ENCODE measurements around the gene CMIP. TPM values are rescaled to one million over a fixed set of nuclear protein-coding genes. Genes with fewer than 3 reads are reported as not detected.

CMIP gene
- total and polyA plus RNA-seq, 10 of the 15 experiments (the other 5 are each of a cell fraction or from before 2014, with no cell fraction given), result 1.2 to 43.2 (median 4.4) TPM

DNA sequence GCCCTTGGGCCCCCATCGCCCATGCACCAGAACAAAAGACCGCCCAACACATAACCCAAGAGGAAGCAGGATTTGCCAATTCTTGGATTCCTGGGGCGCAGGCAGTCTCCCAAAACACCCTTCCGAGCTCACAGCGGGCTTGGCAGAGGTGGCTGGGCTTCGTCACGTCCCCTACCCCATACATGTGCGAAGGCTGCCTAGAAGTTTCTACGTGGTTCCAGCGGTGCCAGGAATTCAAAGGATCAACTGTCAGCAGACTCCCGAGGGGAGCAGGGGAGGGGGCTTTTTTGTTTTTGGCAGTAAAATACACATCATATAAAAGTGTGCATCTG is 253.7 kb downstream of the CMIP start:
- no peak overlapping the region for H3K9ac ChIP-seq (ENCODE audit: control insufficient read depth, insufficient read depth, low read length)
- CTCF ChIA-PET, result interaction anchor here (2.9 kb wide), 1 partner anchor 331 kb away, joined by 9 read pairs; no protein-coding TSS in a partner anchor
- no peak for FAIRE-seq

DNA sequence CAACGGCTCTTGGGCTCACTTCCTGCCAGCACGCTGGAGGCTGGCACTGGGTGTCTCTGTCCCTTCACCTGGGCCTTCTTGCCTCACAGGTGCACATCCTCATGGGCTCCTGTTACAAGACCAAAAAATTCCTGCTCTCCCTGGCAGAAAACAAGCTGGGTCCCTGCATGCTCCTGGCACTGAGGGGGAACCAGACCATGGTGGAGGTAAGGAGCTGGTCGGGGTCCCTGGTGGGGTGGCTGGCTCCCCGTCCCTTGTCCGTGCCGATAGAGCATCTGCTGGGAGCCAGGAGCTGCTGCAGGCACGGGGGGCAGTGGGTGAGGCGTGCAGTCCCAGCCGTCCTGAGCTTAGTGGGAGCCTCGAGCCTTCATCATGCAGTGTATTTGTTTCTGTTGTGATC is 255.0 kb downstream of the CMIP start:
- FAIRE-seq (no peak), ATAC-seq (no peak), DNase-seq (ENCODE audit: low read depth, low spot score) (no peak)
- Histone ChIP-seq H3K9ac (ENCODE audit: control insufficient read depth, insufficient read depth, low read length) (no peak overlapping the region), H3K27ac (ENCODE audit: control insufficient read depth, insufficient read depth) (no peak overlapping the region), H3K9me3 (replicated peaks; ENCODE audit: control insufficient read depth, insufficient read depth, low read length) (no peaks in the 10 kb centered on the region), H3K27me3 (replicated peaks in 1 of 2; ENCODE audit: control insufficient read depth in 2 of 2, insufficient read depth in 2 of 2, low read length in 1 of 2) (no peaks in the 10 kb centered on the region), H4K20me1 (ENCODE audit: control insufficient read depth, insufficient read depth) (no peaks in the 10 kb centered on the region), H3K4me2 (ENCODE audit: control insufficient read depth, insufficient read depth) (no peak overlapping the region), H3K79me2 (ENCODE audit: control insufficient read depth, insufficient read depth, low read length) (no peaks in the 10 kb centered on the region), H3K36me3 (ENCODE audit: control insufficient read depth in 2 of 2, insufficient read depth in 2 of 2, low read length in 1 of 2) (peaks cover 7 to 14% of the 10 kb centered on the region in 2 experiments; a peak in 3 of 4 replicates), H3K4me3 (no peak overlapping the region), H2AFZ (ENCODE audit: control insufficient read depth, low read depth, low read length) (no peak overlapping the region), H3K4me1 (ENCODE audit: control insufficient read depth, insufficient read depth, low read length) (no peaks in the 10 kb centered on the region)
- ChIA-PET SMC1A (ENCODE audit: uncharacterized antibody, unreplicated experiment) (interaction anchor here (1.8 kb wide), 1 partner anchor 15 kb away, joined by 5 read pairs; no protein-coding TSS in a partner anchor), POLR2A (no interaction called here), RAD21 (ENCODE audit: unreplicated experiment) (no interaction called here), CTCF (interaction anchor here (1.0 kb wide), 1 partner anchor 15 kb away, joined by 3 read pairs; no protein-coding TSS in a partner anchor)
- in situ Hi-C loops (cut with MboI) (no loop called here), intact Hi-C loops (cut with micrococcal nuclease; ENCODE audit: unreplicated experiment) (no loop called here)
- WGBS (ENCODE audit: insufficient coverage, insufficient replicate concordance, low lambda C conversion rate, missing lambda C conversion rate), result 92% methylated on average over 10 of the region's 10 CpGs
- BruUV-seq (replicated peaks), result no TSS peak
- TF ChIP-seq ZNF274 (IDR thresholded peaks at IDR 0.05; ENCODE audit: insufficient read depth, insufficient read length), result no peak
- no peak for TF ChIP-seq SMAD5 (IDR thresholded peaks at IDR 0.05; ENCODE audit: low read depth)
- no peak for TF ChIP-seq CBFB (IDR thresholded peaks at IDR 0.05; ENCODE audit: low read depth)
- TF ChIP-seq HDAC6 (IDR thresholded peaks at IDR 0.05; ENCODE audit: unreplicated experiment), result no peak
- TF ChIP-seq, protein P1, sequence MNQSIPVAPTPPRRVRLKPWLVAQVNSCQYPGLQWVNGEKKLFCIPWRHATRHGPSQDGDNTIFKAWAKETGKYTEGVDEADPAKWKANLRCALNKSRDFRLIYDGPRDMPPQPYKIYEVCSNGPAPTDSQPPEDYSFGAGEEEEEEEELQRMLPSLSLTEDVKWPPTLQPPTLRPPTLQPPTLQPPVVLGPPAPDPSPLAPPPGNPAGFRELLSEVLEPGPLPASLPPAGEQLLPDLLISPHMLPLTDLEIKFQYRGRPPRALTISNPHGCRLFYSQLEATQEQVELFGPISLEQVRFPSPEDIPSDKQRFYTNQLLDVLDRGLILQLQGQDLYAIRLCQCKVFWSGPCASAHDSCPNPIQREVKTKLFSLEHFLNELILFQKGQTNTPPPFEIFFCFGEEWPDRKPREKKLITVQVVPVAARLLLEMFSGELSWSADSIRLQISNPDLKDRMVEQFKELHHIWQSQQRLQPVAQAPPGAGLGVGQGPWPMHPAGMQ (IDR thresholded peaks at IDR 0.05; ENCODE audit: borderline replicate concordance), result no peak
- no peak for TF ChIP-seq FOS (IDR thresholded peaks at IDR 0.05; ENCODE audit: borderline replicate concordance, extremely low read depth, insufficient read length)
- TF ChIP-seq ZNF384 (IDR thresholded peaks at IDR 0.05; ENCODE audit: borderline replicate concordance, low read depth, low read length), result no peak
- no peak for TF ChIP-seq PAX5 (IDR thresholded peaks at IDR 0.05; ENCODE audit: borderline replicate concordance, low read depth, low read length)
- no peak for TF ChIP-seq ATF7 (IDR thresholded peaks at IDR 0.05; ENCODE audit: low read depth)
- TF ChIP-seq ZSCAN29 (IDR thresholded peaks at IDR 0.05), result no peak

More for the DNA sequence above, 253.7 kb downstream of the CMIP start:
- no peaks in the 10 kb centered on the region for H3K27me3 ChIP-seq (replicated peaks in 1 of 2; ENCODE audit: control insufficient read depth in 2 of 2, insufficient read depth in 2 of 2, low read length in 1 of 2)
- in situ Hi-C loops (cut with MboI), result no loop called here
- H4K20me1 ChIP-seq (ENCODE audit: control insufficient read depth, insufficient read depth), result no peaks in the 10 kb centered on the region
- DNase-seq (ENCODE audit: low read depth, low spot score) (no peak), ATAC-seq (no peak)
- POLR2A ChIA-PET, result no interaction called here
- intact Hi-C loops (cut with micrococcal nuclease; ENCODE audit: unreplicated experiment), result no loop called here
- 96% methylated on average over 11 of the region's 11 CpGs for WGBS (ENCODE audit: insufficient coverage, insufficient replicate concordance, low lambda C conversion rate, missing lambda C conversion rate)
- H3K79me2 ChIP-seq (ENCODE audit: control insufficient read depth, insufficient read depth, low read length), result no peaks in the 10 kb centered on the region
- peaks cover 13 to 23% of the 10 kb centered on the region in 2 experiments; a peak in 3 of 4 replicates for H3K36me3 ChIP-seq (ENCODE audit: control insufficient read depth in 2 of 2, insufficient read depth in 2 of 2, low read length in 1 of 2)
- no peak overlapping the region for H3K4me2 ChIP-seq (ENCODE audit: control insufficient read depth, insufficient read depth)
- H3K9me3 ChIP-seq (replicated peaks; ENCODE audit: control insufficient read depth, insufficient read depth, low read length), result no peaks in the 10 kb centered on the region
- RAD21 ChIA-PET (ENCODE audit: unreplicated experiment), result interaction anchor here (1.2 to 3.2 kb wide), 2 partner anchors 16 to 295 kb away, joined by 4 to 13 read pairs; no protein-coding TSS in a partner anchor
- no peak overlapping the region for H3K27ac ChIP-seq (ENCODE audit: control insufficient read depth, insufficient read depth)
- no peak for TF ChIP-seq WRNIP1 (IDR thresholded peaks at IDR 0.05; ENCODE audit: borderline replicate concordance, low read depth, low read length)
- TF ChIP-seq, protein P2, sequence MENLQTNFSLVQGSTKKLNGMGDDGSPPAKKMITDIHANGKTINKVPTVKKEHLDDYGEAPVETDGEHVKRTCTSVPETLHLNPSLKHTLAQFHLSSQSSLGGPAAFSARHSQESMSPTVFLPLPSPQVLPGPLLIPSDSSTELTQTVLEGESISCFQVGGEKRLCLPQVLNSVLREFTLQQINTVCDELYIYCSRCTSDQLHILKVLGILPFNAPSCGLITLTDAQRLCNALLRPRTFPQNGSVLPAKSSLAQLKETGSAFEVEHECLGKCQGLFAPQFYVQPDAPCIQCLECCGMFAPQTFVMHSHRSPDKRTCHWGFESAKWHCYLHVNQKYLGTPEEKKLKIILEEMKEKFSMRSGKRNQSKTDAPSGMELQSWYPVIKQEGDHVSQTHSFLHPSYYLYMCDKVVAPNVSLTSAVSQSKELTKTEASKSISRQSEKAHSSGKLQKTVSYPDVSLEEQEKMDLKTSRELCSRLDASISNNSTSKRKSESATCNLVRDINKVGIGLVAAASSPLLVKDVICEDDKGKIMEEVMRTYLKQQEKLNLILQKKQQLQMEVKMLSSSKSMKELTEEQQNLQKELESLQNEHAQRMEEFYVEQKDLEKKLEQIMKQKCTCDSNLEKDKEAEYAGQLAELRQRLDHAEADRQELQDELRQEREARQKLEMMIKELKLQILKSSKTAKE (IDR thresholded peaks at IDR 0.05; ENCODE audit: low read depth, poor library complexity, severe bottlenecking), result no peak
- H3K4me1 ChIP-seq (ENCODE audit: control insufficient read depth, insufficient read depth, low read length), result no peaks in the 10 kb centered on the region
- BruUV-seq (replicated peaks), result no TSS peak
- H2AFZ ChIP-seq (ENCODE audit: control insufficient read depth, low read depth, low read length), result no peak overlapping the region
- SMC1A ChIA-PET (ENCODE audit: uncharacterized antibody, unreplicated experiment), result interaction anchor here (1.1 to 1.8 kb wide), 3 partner anchors 16 to 298 kb away, joined by 4 to 5 read pairs (median 5); no protein-coding TSS in a partner anchor
- no peak overlapping the region for H3K4me3 ChIP-seq

Data from GM12878 (cell line).